NB4 (cell line): Measurements from ENCODE around the gene DAZAP1.

Experiments
- DNase-seq: peaks from one replicate; pipeline ENCODE4 v3.0.0; 2010; ENCODE audit warnings: low read depth
- H3K4me3 ChIP-seq: one replicate; pipeline ENCODE4 v1.5.1; 2011; ENCODE audit warnings: mild to moderate bottlenecking, low read depth, low read length, moderate library complexity
- MYC ChIP-seq: IDR thresholded peaks from 2 replicates; pipeline ENCODE4 v1.6.1; 2011; ENCODE audit warnings: low read depth, low read length
- POLR2A ChIP-seq: IDR thresholded peaks from 2 replicates; pipeline ENCODE4 v1.6.1; 2011; ENCODE audit warnings: mild to moderate bottlenecking; ENCODE audit not compliant: insufficient read length; ENCODE audit errors: extremely low read depth
- TF ChIP-seq, protein P1 (sequence below): IDR thresholded peaks from 2 replicates; pipeline ENCODE4 v1.6.1; 2011; ENCODE audit warnings: low read depth, low read length
- TF ChIP-seq, protein P2 (sequence below): IDR thresholded peaks from one replicate; pipeline ENCODE4 v1.5.1; 2012; ENCODE audit warnings: low read depth, low read length

The DAZAP1 gene

DNA sequence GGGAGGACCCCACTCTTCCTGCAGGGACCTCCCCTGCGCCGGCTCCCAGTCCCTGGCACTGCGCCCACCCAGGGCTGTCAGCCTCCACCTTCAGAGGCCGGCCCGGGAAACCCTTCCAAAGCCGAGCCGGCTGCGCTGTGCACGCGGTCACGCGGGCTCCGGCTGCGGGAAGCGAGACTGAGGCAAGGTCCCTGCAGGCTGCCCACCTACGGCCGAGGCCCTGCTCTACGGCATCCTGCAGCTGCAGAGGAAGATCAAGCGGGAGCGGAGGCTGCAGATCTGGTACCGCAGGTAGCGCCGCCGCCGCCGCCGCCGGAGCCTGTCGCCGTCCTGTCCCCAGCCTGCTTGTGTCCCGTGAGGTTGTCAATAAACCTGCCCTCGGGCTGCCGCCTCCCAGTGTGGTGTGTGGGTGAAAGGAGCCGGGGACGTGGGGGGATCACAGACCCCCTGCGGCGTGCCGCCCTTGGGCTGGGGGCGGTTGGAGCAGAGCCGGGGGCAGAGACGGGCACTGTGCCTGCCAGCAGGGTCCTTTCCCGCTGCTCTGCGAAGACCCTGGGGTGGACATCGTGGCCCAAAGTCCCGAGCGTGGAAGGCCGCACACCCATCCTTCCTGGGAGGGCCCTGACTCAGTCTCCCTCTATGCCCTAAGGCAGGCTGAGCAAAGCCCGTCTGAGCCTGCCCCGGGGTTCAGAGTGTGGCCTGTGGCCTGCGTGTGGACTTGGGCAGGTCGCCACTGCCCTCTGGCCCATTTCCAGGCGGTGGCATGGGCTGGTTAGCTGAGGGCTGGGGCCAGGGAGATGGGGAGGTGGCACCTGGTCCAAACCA, 12.0 kb upstream of the DAZAP1 start:
- no peak overlapping the region for H3K4me3 ChIP-seq
- no peak for DNase-seq
- TF ChIP-seq POLR2A, result no peak
- no peak for TF ChIP-seq MYC
- TF ChIP-seq, protein P1, sequence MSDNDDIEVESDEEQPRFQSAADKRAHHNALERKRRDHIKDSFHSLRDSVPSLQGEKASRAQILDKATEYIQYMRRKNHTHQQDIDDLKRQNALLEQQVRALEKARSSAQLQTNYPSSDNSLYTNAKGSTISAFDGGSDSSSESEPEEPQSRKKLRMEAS, result no peak
- TF ChIP-seq, protein P2, sequence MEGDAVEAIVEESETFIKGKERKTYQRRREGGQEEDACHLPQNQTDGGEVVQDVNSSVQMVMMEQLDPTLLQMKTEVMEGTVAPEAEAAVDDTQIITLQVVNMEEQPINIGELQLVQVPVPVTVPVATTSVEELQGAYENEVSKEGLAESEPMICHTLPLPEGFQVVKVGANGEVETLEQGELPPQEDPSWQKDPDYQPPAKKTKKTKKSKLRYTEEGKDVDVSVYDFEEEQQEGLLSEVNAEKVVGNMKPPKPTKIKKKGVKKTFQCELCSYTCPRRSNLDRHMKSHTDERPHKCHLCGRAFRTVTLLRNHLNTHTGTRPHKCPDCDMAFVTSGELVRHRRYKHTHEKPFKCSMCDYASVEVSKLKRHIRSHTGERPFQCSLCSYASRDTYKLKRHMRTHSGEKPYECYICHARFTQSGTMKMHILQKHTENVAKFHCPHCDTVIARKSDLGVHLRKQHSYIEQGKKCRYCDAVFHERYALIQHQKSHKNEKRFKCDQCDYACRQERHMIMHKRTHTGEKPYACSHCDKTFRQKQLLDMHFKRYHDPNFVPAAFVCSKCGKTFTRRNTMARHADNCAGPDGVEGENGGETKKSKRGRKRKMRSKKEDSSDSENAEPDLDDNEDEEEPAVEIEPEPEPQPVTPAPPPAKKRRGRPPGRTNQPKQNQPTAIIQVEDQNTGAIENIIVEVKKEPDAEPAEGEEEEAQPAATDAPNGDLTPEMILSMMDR, result no peak

DNA sequence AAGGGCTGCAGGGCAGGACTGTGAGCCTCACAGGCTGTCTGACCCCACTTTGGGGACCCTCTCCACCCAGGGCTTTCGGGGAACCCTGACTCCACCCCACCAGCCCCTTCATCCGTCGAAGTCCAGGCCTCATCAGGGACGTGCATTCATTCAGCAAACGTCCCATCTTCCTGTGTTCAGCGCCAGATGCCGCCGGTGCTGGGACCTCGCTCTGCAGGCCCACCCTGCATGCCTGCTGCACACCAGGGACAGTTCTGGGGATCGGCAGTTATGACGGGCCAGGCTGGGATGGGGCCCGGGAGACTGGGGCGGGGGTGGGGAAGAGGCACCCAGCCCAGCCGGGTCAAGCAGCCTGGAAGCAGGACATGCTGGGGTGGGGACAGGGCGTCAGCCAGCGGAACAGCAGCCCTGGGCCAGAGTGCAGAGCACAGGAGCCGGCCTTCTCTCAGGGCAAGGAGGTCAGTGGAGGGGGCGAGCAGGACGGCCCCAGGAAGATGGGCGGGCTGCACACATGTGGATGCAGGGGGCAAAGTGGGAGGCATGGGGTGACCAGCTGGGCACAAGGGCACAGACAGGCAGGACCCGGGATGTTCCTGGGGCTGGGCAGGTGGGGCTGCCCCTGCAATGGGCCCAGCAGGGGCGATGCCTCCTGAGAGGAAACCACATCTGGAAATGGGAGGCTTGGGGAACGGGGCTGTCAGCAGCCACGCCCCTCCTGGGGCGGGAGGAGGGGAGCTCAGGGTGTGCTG, 11.2 kb upstream of the DAZAP1 start:
- TF ChIP-seq, protein P2, result no peak
- TF ChIP-seq, protein P1, result no peak
- TF ChIP-seq MYC, result no peak
- no peak for TF ChIP-seq POLR2A
- H3K4me3 ChIP-seq, result no peak overlapping the region
- no peak for DNase-seq

DNA sequence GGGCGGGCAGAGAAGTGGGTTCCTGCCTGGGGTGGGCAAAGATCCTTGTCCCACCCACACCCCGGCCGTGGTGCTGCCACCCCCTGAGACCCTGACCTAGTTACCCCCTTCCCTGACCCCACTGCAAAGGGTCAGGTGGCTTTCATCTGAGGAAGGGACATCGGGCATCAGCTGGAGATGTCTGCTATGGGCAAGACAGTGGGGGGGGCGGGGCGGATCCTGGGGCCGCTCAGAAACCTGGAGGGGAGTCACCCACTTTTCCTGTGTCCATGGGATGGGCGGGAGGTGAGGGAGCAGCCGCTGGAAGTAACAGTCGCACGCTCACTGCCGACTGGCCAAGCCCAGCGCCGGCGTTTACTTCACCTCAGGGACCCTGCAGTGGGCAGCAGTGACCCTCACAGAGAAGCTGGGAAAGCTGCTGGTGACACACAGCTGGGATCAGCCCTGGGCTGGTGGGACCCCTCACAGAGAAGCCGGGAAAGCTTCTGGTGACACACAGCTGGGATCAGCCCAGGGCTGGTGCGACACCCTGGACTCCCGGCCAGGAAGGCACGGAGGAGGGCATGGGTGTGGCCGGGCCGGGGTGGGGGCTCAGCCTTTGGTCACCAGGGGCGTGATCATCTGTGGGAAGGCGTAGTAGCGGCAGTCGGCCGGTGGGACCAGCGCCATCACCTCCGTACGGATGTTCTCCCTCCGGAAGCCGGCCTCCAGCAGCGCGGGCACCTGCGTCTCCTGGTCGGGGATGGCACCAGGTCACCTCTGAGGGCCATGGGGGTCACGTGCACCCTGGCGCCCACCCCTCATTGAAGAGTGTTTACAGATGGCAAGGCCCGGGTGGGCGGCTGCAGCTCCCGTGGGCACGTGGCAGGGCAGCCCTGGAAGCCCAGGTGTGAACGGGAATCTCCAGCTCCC, 10.4 kb upstream of the DAZAP1 start:
- DNase-seq, result no peak
- no peak for TF ChIP-seq MYC
- TF ChIP-seq, protein P1, result no peak
- TF ChIP-seq, protein P2, result no peak
- TF ChIP-seq POLR2A, result no peak
- no peak overlapping the region for H3K4me3 ChIP-seq

DNA sequence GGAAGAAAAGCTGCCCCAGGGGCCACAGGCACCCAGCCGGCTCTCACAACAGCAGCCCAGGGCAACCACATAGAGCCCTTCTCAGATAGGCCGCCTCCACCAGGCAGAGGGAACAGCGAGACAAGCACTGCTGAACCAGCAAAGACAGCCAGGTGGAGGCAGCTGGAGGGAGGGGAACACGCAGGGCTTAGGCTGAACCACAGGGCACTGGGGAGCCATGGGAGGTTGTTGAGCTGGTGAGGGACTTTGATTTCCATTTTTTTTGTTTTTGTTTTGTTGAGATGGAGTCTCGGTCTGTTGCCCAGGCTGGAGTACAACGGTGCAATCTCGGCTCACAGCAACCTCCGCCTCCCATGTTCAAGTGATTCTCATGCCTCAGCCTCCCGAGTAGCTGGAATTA, 9.5 kb upstream of the DAZAP1 start:
- TF ChIP-seq POLR2A (no peak), MYC (no peak)
- TF ChIP-seq, protein P2, result no peak
- TF ChIP-seq, protein P1, result no peak
- H3K4me3 ChIP-seq, result no peak overlapping the region
- DNase-seq, result peak; percentile 24

DNA sequence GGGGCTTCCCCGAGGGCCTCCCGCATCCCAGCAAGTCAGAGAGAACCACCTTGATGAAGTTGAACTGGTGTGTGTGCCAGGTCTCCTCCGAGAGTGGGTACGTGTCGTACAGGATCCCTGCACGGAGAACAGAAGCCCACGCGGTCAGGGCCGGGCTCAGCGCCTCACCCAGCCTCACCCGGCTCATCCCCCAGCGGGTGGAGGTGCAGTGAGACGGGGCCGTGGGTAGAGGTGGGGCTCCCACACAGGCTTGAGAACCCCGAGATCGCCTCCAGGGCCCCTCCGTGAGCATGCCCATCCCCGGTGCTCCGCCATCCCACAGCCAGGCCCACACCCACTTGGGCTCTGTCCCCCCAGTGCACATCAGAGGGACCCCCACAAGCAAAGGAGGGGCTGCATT, 8.3 kb upstream of the DAZAP1 start:
- TF ChIP-seq, protein P2, result no peak
- TF ChIP-seq POLR2A (no peak), MYC (no peak)
- TF ChIP-seq, protein P1, result no peak
- H3K4me3 ChIP-seq, result no peak overlapping the region
- DNase-seq, result no peak
